ENCODE results near the gene GNB1L.

GNB1L gene

DNA sequence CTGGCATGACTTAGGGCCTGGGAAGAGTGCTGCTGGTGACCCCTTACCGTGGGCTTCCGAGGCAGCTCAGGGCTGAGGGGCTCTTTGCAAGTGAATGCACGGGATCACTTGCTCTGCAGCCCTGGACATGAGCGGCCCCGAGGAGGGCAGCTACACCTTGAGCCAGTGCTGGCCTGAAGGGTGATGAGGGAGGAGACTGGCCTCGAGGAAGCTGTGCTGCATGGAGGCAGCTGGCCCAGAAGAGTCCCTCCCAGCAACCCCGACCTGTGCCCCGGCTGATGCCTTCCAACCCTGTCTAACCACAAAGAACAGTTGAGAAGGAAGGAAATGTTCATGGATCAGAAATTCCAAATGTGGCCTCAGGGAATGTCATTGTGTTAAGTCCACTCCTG, 48.9 kb downstream of the GNB1L start:
- no peak overlapping the region for H3K4ac ChIP-seq (ENCODE audit: low read length)
- H2AFZ ChIP-seq (ENCODE audit: low read length): no peak overlapping the region
- H4K91ac ChIP-seq (ENCODE audit: low read depth, low read length, poor library complexity): no peak overlapping the region
- H3K79me1 ChIP-seq (ENCODE audit: low read depth, low read length): no peaks in the 10 kb centered on the region
- H3K27me3 ChIP-seq (ENCODE audit: control insufficient read depth in 3 of 3, insufficient read depth in 3 of 3, low read depth in 1 of 3, low read length in 3 of 3): no peaks in the 10 kb centered on the region
- H3K4me1 ChIP-seq (ENCODE audit: control insufficient read depth in 2 of 2, insufficient read depth in 1 of 2, low read depth in 1 of 2, low read length in 2 of 2): no peaks in the 10 kb centered on the region
- no peak overlapping the region for H3K4me2 ChIP-seq (ENCODE audit: insufficient read depth, low read length, poor library complexity, severe bottlenecking)
- no peak overlapping the region for H3K27ac ChIP-seq (replicated peaks; ENCODE audit: low read length)
- H3K36me3 ChIP-seq (replicated peaks in 1 of 2; ENCODE audit: control insufficient read depth in 2 of 2, insufficient read depth in 2 of 2, low read length in 2 of 2): peaks cover 0 to 3% of the 10 kb centered on the region in 2 donors
- no peak overlapping the region for H2BK5ac ChIP-seq (ENCODE audit: low read length)
- no peak overlapping the region for H3K18ac ChIP-seq (ENCODE audit: low read length)
- no peak overlapping the region for H2BK15ac ChIP-seq (ENCODE audit: low read length)
- no peak overlapping the region for H4K8ac ChIP-seq (ENCODE audit: low read depth, low read length)
- no peak overlapping the region for H2BK12ac ChIP-seq (ENCODE audit: low read length)
- peak overlapping the region in 1 of 2 donors; percentile 54 for H3K4me3 ChIP-seq (ENCODE audit: low read length in 2 of 2)
- peak overlapping the region; percentile 90 for H3K23ac ChIP-seq (ENCODE audit: low read depth, low read length, poor library complexity)
- no peak overlapping the region for H2BK120ac ChIP-seq (ENCODE audit: low read depth, low read length)
- no peak for DNase-seq (ENCODE audit: low spot score)
- no peak overlapping the region for H2AK5ac ChIP-seq (ENCODE audit: low read depth, low read length)
- H3K9me3 ChIP-seq (replicated peaks in 1 of 2; ENCODE audit: control insufficient read depth in 2 of 2, insufficient read depth in 1 of 2, low read depth in 1 of 2, low read length in 2 of 2): no peaks in the 10 kb centered on the region
- H3K14ac ChIP-seq (ENCODE audit: low read length): peak overlapping the region; percentile 6
- WGBS, 2 donors (ENCODE audit: extremely low coverage in 2 of 2, insufficient read length in 2 of 2, insufficient replicate concordance in 1 of 2): no CpG with 5 or more reads among the region's 8 CpGs
- no peak overlapping the region for H3K9ac ChIP-seq (ENCODE audit: low read depth, low read length, poor library complexity)

DNA sequence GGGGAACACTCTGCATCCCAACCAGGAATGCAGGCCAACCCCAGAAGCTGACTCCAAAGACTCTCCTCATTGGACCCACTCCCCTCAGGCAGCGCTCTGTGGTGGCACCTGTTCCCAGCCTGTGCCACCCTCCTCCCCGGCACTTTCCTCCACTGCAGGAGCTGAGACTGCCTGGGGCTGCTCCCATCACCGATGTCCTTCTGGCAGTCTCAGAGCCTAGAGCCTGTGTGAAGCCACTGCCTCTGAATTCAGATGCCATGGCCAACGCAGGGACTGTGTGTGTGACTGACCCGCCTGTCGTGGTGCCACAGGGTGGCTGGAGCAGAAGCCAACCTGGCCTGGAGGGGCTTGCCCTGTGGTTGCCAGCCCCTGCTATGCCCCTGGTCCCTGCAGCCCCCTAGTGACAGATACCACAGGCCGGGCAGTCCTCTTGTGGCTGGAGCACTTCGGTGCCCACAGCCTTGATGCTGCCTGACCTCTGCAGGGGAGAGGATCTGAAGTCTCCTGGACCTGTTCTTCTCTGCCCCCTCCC, 50.9 kb downstream of the GNB1L start:
- Histone ChIP-seq H2AK5ac (ENCODE audit: low read depth, low read length) (peak overlapping the region; percentile 44), H2BK5ac (ENCODE audit: low read length) (peak overlapping the region; percentile 67), H3K27ac (replicated peaks; ENCODE audit: low read length) (no peak overlapping the region), H3K79me1 (ENCODE audit: low read depth, low read length) (no peaks in the 10 kb centered on the region), H3K9ac (ENCODE audit: low read depth, low read length, poor library complexity) (no peak overlapping the region), H3K14ac (ENCODE audit: low read length) (peak overlapping the region; percentile 44), H3K23ac (ENCODE audit: low read depth, low read length, poor library complexity) (no peak overlapping the region), H2BK120ac (ENCODE audit: low read depth, low read length) (no peak overlapping the region), H3K27me3 (ENCODE audit: control insufficient read depth in 3 of 3, insufficient read depth in 3 of 3, low read depth in 1 of 3, low read length in 3 of 3) (no peaks in the 10 kb centered on the region), H2BK12ac (ENCODE audit: low read length) (peak overlapping the region; percentile 16), H3K4ac (ENCODE audit: low read length) (no peak overlapping the region), H3K9me3 (replicated peaks in 1 of 2; ENCODE audit: control insufficient read depth in 2 of 2, insufficient read depth in 1 of 2, low read depth in 1 of 2, low read length in 2 of 2) (no peaks in the 10 kb centered on the region), H3K4me2 (ENCODE audit: insufficient read depth, low read length, poor library complexity, severe bottlenecking) (no peak overlapping the region), H3K4me3 (ENCODE audit: low read length in 2 of 2) (no peak overlapping the region), H3K36me3 (replicated peaks in 1 of 2; ENCODE audit: control insufficient read depth in 2 of 2, insufficient read depth in 2 of 2, low read length in 2 of 2) (peaks cover 0 to 3% of the 10 kb centered on the region in 2 donors), H4K8ac (ENCODE audit: low read depth, low read length) (no peak overlapping the region), H3K18ac (ENCODE audit: low read length) (peak overlapping the region; percentile 44), H2BK15ac (ENCODE audit: low read length) (no peak overlapping the region), H3K4me1 (ENCODE audit: control insufficient read depth in 2 of 2, insufficient read depth in 1 of 2, low read depth in 1 of 2, low read length in 2 of 2) (no peaks in the 10 kb centered on the region), H4K91ac (ENCODE audit: low read depth, low read length, poor library complexity) (no peak overlapping the region), H2AFZ (ENCODE audit: low read length) (no peak overlapping the region)
- DNase-seq (ENCODE audit: low spot score): no peak
- no CpG with 5 or more reads among the region's 8 CpGs for WGBS, 2 donors (ENCODE audit: extremely low coverage in 2 of 2, insufficient read length in 2 of 2, insufficient replicate concordance in 1 of 2)

DNA sequence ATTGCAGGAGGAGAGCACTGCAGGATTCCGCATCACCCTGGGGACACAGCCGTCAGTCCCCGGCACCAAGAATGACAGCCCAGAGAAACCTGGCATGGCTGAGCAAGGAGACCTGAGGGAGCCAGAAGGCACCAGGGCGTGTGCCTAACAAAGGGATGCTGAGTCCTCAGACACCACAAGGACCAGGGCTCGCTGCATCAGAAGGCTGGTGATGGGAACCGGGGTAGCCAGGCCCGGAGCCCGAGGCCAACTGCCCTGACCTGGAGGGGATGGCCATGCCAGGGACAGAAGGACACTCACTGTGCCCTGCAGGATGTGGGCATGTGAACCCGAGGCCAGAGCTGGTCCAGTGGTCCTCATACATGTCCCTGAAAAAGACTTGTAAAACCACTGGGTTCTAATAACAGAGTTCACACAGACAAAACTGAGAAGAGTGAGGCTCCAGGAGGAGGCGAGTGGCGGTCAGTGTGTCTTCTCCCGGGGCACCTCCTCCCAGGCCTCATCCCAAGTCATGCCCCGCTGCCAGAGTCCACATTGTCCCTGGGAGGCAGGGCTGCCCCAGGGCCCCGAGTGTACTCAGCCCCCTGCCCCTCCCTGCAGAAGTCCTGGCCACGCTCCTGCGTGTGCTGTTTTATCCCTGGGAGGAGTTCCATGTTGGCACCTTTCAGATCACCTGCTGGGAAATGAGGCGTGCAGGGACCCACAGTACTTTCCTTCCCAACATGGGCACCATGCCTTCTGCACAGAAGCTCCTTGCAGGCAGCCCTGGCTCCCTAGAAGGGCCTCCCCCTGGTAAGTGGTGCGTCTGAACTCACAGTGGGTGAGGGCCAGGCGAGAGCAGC, 51.6 kb downstream of the GNB1L start:
- WGBS, 2 donors (ENCODE audit: extremely low coverage in 2 of 2, insufficient read length in 2 of 2, insufficient replicate concordance in 1 of 2): no CpG with 5 or more reads among the region's 19 CpGs
- H4K8ac ChIP-seq (ENCODE audit: low read depth, low read length): no peak overlapping the region
- DNase-seq (ENCODE audit: low spot score): no peak
- no peak overlapping the region for H2BK120ac ChIP-seq (ENCODE audit: low read depth, low read length)
- H3K4me1 ChIP-seq (ENCODE audit: control insufficient read depth in 2 of 2, insufficient read depth in 1 of 2, low read depth in 1 of 2, low read length in 2 of 2): no peaks in the 10 kb centered on the region
- H3K4me3 ChIP-seq (ENCODE audit: low read length in 2 of 2): no peak overlapping the region
- H3K4ac ChIP-seq (ENCODE audit: low read length): no peak overlapping the region
- H3K23ac ChIP-seq (ENCODE audit: low read depth, low read length, poor library complexity): peak overlapping the region; percentile 20
- no peak overlapping the region for H2BK15ac ChIP-seq (ENCODE audit: low read length)
- no peak overlapping the region for H3K9ac ChIP-seq (ENCODE audit: low read depth, low read length, poor library complexity)
- peaks cover 0 to 3% of the 10 kb centered on the region in 2 donors for H3K36me3 ChIP-seq (replicated peaks in 1 of 2; ENCODE audit: control insufficient read depth in 2 of 2, insufficient read depth in 2 of 2, low read length in 2 of 2)
- H4K91ac ChIP-seq (ENCODE audit: low read depth, low read length, poor library complexity): no peak overlapping the region
- H3K27me3 ChIP-seq (ENCODE audit: control insufficient read depth in 3 of 3, insufficient read depth in 3 of 3, low read depth in 1 of 3, low read length in 3 of 3): no peaks in the 10 kb centered on the region
- no peaks in the 10 kb centered on the region for H3K79me1 ChIP-seq (ENCODE audit: low read depth, low read length)
- no peak overlapping the region for H2AFZ ChIP-seq (ENCODE audit: low read length)
- H3K27ac ChIP-seq (replicated peaks; ENCODE audit: low read length): no peak overlapping the region
- H3K18ac ChIP-seq (ENCODE audit: low read length): peak overlapping the region; percentile 27
- H2BK12ac ChIP-seq (ENCODE audit: low read length): no peak overlapping the region
- peak overlapping the region; percentile 67 for H2BK5ac ChIP-seq (ENCODE audit: low read length)
- no peak overlapping the region for H3K4me2 ChIP-seq (ENCODE audit: insufficient read depth, low read length, poor library complexity, severe bottlenecking)
- H2AK5ac ChIP-seq (ENCODE audit: low read depth, low read length): peak overlapping the region; percentile 44
- no peaks in the 10 kb centered on the region for H3K9me3 ChIP-seq (replicated peaks in 1 of 2; ENCODE audit: control insufficient read depth in 2 of 2, insufficient read depth in 1 of 2, low read depth in 1 of 2, low read length in 2 of 2)
- no peak overlapping the region for H3K14ac ChIP-seq (ENCODE audit: low read length)
